Measurements from ENCODE around the gene SLC13A2. TPM values are rescaled to one million over a fixed set of nuclear protein-coding genes. Genes with fewer than 3 reads are reported as not detected.

The SLC13A2 gene
- total RNA-seq, 1 experiment from 2014 or later, result not detected

- Histone ChIP-seq H3K9me3 (ENCODE audit: control insufficient read depth, insufficient read depth, low read depth, low read length) (no peaks in the 10 kb centered on the region), H3K4me1 (ENCODE audit: control insufficient read depth, insufficient read depth, low read length) (no peaks in the 10 kb centered on the region), H3K27ac (ENCODE audit: low read length) (no peak overlapping the region), H3K36me3 (ENCODE audit: control insufficient read depth, insufficient read depth, low read length) (no peaks in the 10 kb centered on the region), H3K4me3 (ENCODE audit: low read depth in 2 of 2, low read length in 2 of 2) (no peak overlapping the region), H3K27me3 (ENCODE audit: control insufficient read depth, insufficient read depth, low read length) (peaks cover 4% of the 10 kb centered on the region; the same call in 1 of the 2 replicates)
- TF ChIP-seq CTCF (IDR thresholded peaks at IDR 0.05) (no peak), SIN3A (IDR thresholded peaks at IDR 0.05; ENCODE audit: borderline replicate concordance, insufficient read depth, low read depth, low read length) (no peak), POLR2AphosphoS5 (IDR thresholded peaks at IDR 0.05; ENCODE audit: low read depth, low read length) (no peak), REST (IDR thresholded peaks at IDR 0.05; ENCODE audit: insufficient read depth in 1 of 2, low read depth in 2 of 2, low read length in 1 of 2) (no peak), TCF7L2 (IDR thresholded peaks at IDR 0.05; ENCODE audit: low read depth, low read length) (no peak)
- in situ Hi-C loops (cut with HindIII; ENCODE audit: low pct_unique_long_range_greater_than_20kb, low sequenced_read_pairs) (no loop called here), intact Hi-C loops (cut with micrococcal nuclease; ENCODE audit: unreplicated experiment) (no loop called here)
- POLR2A ChIA-PET, result no interaction called here
- no TSS peak for BruUV-seq (replicated peaks)
- DNase-seq (ENCODE audit: low read depth, low spot score) (no peak), ATAC-seq (no peak)
- CTCF ChIA-PET, result no interaction called here
Observed at GRCh38 chr17:28509789-28510188, 36.3 kb downstream of the SLC13A2 start.

- BruUV-seq (replicated peaks), result no TSS peak
- ATAC-seq, result no peak
- POLR2A ChIA-PET, result no interaction called here
- in situ Hi-C loops (cut with HindIII; ENCODE audit: low pct_unique_long_range_greater_than_20kb, low sequenced_read_pairs) (no loop called here), intact Hi-C loops (cut with micrococcal nuclease; ENCODE audit: unreplicated experiment) (no loop called here)
- Histone ChIP-seq H3K9me3 (ENCODE audit: control insufficient read depth, insufficient read depth, low read depth, low read length) (no peaks in the 10 kb centered on the region), H3K27ac (ENCODE audit: low read length) (no peak overlapping the region), H3K36me3 (ENCODE audit: control insufficient read depth, insufficient read depth, low read length) (no peaks in the 10 kb centered on the region), H3K4me1 (ENCODE audit: control insufficient read depth, insufficient read depth, low read length) (no peaks in the 10 kb centered on the region), H3K4me3 (ENCODE audit: low read depth in 2 of 2, low read length in 2 of 2) (no peak overlapping the region), H3K27me3 (ENCODE audit: control insufficient read depth, insufficient read depth, low read length) (peaks cover 7% of the 10 kb centered on the region; the same call in 1 of the 2 replicates)
- no peak for DNase-seq (ENCODE audit: low read depth, low spot score)
- CTCF ChIA-PET, result no interaction called here
- TF ChIP-seq TCF7L2 (IDR thresholded peaks at IDR 0.05; ENCODE audit: low read depth, low read length), result no peak
- no peak for TF ChIP-seq SIN3A (IDR thresholded peaks at IDR 0.05; ENCODE audit: borderline replicate concordance, insufficient read depth, low read depth, low read length)
- no peak for TF ChIP-seq REST (IDR thresholded peaks at IDR 0.05; ENCODE audit: insufficient read depth in 1 of 2, low read depth in 2 of 2, low read length in 1 of 2)
- no peak for TF ChIP-seq CTCF (IDR thresholded peaks at IDR 0.05)
- no peak for TF ChIP-seq POLR2AphosphoS5 (IDR thresholded peaks at IDR 0.05; ENCODE audit: low read depth, low read length)
Observed at GRCh38 chr17:28511858-28512461, 38.5 kb downstream of the SLC13A2 start.
